ENCODE results near the gene KLC3. TPM values are rescaled to one million over a fixed set of nuclear protein-coding genes. Genes with fewer than 3 reads are reported as not detected.

The KLC3 gene
- total RNA-seq, 1 donor from 2014 or later: not detected

- Mint-ChIP-seq H3K27me3 (ENCODE audit: low read depth) (peaks cover 19% of the 10 kb centered on the region), H3K27ac (ENCODE audit: unreplicated experiment) (no peak overlapping the region), H3K9me3 (no peaks in the 10 kb centered on the region), H3K4me1 (peaks cover 6% of the 10 kb centered on the region), H3K36me3 (ENCODE audit: low read depth) (no peaks in the 10 kb centered on the region), H3K4me3 (no peak overlapping the region)
- DNase-seq (ENCODE audit: low read depth, low spot score): no peak
- no peak for TF ChIP-seq CTCF (conservative IDR thresholded peaks at IDR 0.05)
These were observed 55.5 kb downstream of the KLC3 start for GRCh38 chr19:45395821-45396617.

GRCh38 chr19:45400192-45400591 lies 59.6 kb downstream of the KLC3 start:
- Mint-ChIP-seq H3K36me3 (ENCODE audit: low read depth) (no peaks in the 10 kb centered on the region), H3K27ac (ENCODE audit: unreplicated experiment) (no peak overlapping the region), H3K4me1 (peaks cover 27% of the 10 kb centered on the region), H3K27me3 (ENCODE audit: low read depth) (peaks cover 58% of the 10 kb centered on the region), H3K9me3 (no peaks in the 10 kb centered on the region), H3K4me3 (no peak overlapping the region)
- no peak for DNase-seq (ENCODE audit: low read depth, low spot score)
- no peak for TF ChIP-seq CTCF (conservative IDR thresholded peaks at IDR 0.05)

Other genes with a start within 250 kb of the KLC3 start
- 35.8 and 38.6 TPM in 2 replicates for gene PPP1R37, start 247.6 kb upstream of the KLC3 start, total RNA-seq
- gene NKPD1, start 179.8 kb upstream of the KLC3 start, total RNA-seq: 0.16 and 0.39 TPM in 2 replicates
- gene TRAPPC6A, start 162.5 kb upstream of the KLC3 start, total RNA-seq: 22.2 and 25.1 TPM in 2 replicates
- gene BLOC1S3, start 162.0 kb upstream of the KLC3 start, total RNA-seq: 9.3 and 9.7 TPM in 2 replicates
- gene EXOC3L2, start 95.3 kb upstream of the KLC3 start, total RNA-seq: 0.91 and 1.1 TPM in 2 replicates
- gene MARK4, start 89.5 kb upstream of the KLC3 start, total RNA-seq: 57.2 and 59.8 TPM in 2 replicates
- not detected in 2 replicates for gene CKM, start 17.9 kb upstream of the KLC3 start, total RNA-seq
- 67.3 and 71.3 TPM in 2 replicates for gene ERCC2, start 29.8 kb downstream of the KLC3 start, total RNA-seq
- gene PPP1R13L, start 64.3 kb downstream of the KLC3 start, total RNA-seq: 6.4 and 8.2 TPM in 2 replicates
- gene POLR1G, start 65.9 kb downstream of the KLC3 start, total RNA-seq: 11.7 and 12.8 TPM in 2 replicates
- gene ERCC1, start 83.2 kb downstream of the KLC3 start, total RNA-seq: 111 and 115 TPM in 2 replicates
- gene FOSB, start 127.2 kb downstream of the KLC3 start, total RNA-seq: 0.26 and 0.45 TPM in 2 replicates
- 16.2 and 19.8 TPM in 2 replicates for gene RTN2, start 156.3 kb downstream of the KLC3 start, total RNA-seq
- not detected in 2 replicates for gene PPM1N, start 157.7 kb downstream of the KLC3 start, total RNA-seq
- gene VASP, start 166.7 kb downstream of the KLC3 start, total RNA-seq: 46.1 and 49.9 TPM in 2 replicates
- 14.8 and 15.7 TPM in 2 replicates for gene OPA3, start 244.1 kb downstream of the KLC3 start, total RNA-seq